ENCODE measurements around the gene EXOC4. TPM values are rescaled to one million over a fixed set of nuclear protein-coding genes. Genes with fewer than 3 reads are reported as not detected.

Gene EXOC4
- total RNA-seq, 2 experiments from 2014 or later, result 58.0 to 59.9 TPM

GRCh38 chr7:133504825-133505224, 251.9 kb downstream of the EXOC4 start:
- no peaks in the 10 kb centered on the region for H3K27me3 Mint-ChIP-seq
- no peaks in the 10 kb centered on the region for H3K9me3 ChIP-seq (ENCODE audit: control insufficient read depth in 1 of 2, insufficient read depth in 1 of 2, low read length in 2 of 2)
- H3K9me3 Mint-ChIP-seq, result no peaks in the 10 kb centered on the region
- ChIA-PET POLR2A (no interaction called here), CTCF (no interaction called here)
- H3K4me3 Mint-ChIP-seq, result no peak overlapping the region
- ATAC-seq (ENCODE audit: poor library complexity) (no peak), DNase-seq (no peak)
- no peaks in the 10 kb centered on the region for H3K4me1 ChIP-seq (ENCODE audit: insufficient read depth, low read length)
- no peaks in the 10 kb centered on the region for H3K36me3 ChIP-seq (ENCODE audit: insufficient read depth, low read length)
- no peaks in the 10 kb centered on the region for H3K27me3 ChIP-seq (ENCODE audit: control insufficient read depth in 1 of 2, insufficient read depth in 2 of 2, low read length in 2 of 2)
- H3K4me1 Mint-ChIP-seq (ENCODE audit: low read depth), result no peaks in the 10 kb centered on the region
- no peak overlapping the region for H3K27ac ChIP-seq (ENCODE audit: low read depth in 1 of 2, low read length in 2 of 2)
- H3K36me3 Mint-ChIP-seq (ENCODE audit: low read depth), result peaks cover 24% of the 10 kb centered on the region
- H3K27ac Mint-ChIP-seq, result no peak overlapping the region
- no peak for TF ChIP-seq CTCF (IDR thresholded peaks at IDR 0.05)
- H3K4me3 ChIP-seq (ENCODE audit: low read length), result no peak overlapping the region
- intact Hi-C loops (cut with DNase I, micrococcal nuclease), result no loop called here

- intact Hi-C loops (cut with DNase I, micrococcal nuclease), result no loop called here
- Histone ChIP-seq H3K27me3 (ENCODE audit: control insufficient read depth in 1 of 2, insufficient read depth in 2 of 2, low read length in 2 of 2) (no peaks in the 10 kb centered on the region), H3K4me3 (ENCODE audit: low read length) (no peak overlapping the region), H3K27ac (ENCODE audit: low read depth in 1 of 2, low read length in 2 of 2) (no peak overlapping the region), H3K9me3 (ENCODE audit: control insufficient read depth in 1 of 2, insufficient read depth in 1 of 2, low read length in 2 of 2) (peaks cover 4% of the 10 kb centered on the region in 2 experiments), H3K4me1 (ENCODE audit: insufficient read depth, low read length) (no peaks in the 10 kb centered on the region), H3K36me3 (ENCODE audit: insufficient read depth, low read length) (no peaks in the 10 kb centered on the region)
- H3K27ac Mint-ChIP-seq, result no peak overlapping the region
- DNase-seq (no peak), ATAC-seq (ENCODE audit: poor library complexity) (no peak)
- H3K9me3 Mint-ChIP-seq, result no peaks in the 10 kb centered on the region
- H3K4me3 Mint-ChIP-seq, result no peak overlapping the region
- TF ChIP-seq CTCF (IDR thresholded peaks at IDR 0.05), result no peak
- no peaks in the 10 kb centered on the region for H3K27me3 Mint-ChIP-seq
- no peaks in the 10 kb centered on the region for H3K4me1 Mint-ChIP-seq (ENCODE audit: low read depth)
- POLR2A ChIA-PET, result no interaction called here
- peaks cover 47% of the 10 kb centered on the region for H3K36me3 Mint-ChIP-seq (ENCODE audit: low read depth)
- CTCF ChIA-PET, result no interaction called here
Observed at GRCh38 chr7:133509822-133510221, 256.9 kb downstream of the EXOC4 start.

- CTCF ChIA-PET, result no interaction called here
- Histone ChIP-seq H3K36me3 (ENCODE audit: insufficient read depth, low read length) (no peaks in the 10 kb centered on the region), H3K4me1 (ENCODE audit: insufficient read depth, low read length) (no peaks in the 10 kb centered on the region), H3K9me3 (ENCODE audit: control insufficient read depth in 1 of 2, insufficient read depth in 1 of 2, low read length in 2 of 2) (peaks cover 4% of the 10 kb centered on the region in 2 experiments), H3K4me3 (ENCODE audit: low read length) (no peak overlapping the region), H3K27ac (ENCODE audit: low read depth in 1 of 2, low read length in 2 of 2) (no peak overlapping the region), H3K27me3 (ENCODE audit: control insufficient read depth in 1 of 2, insufficient read depth in 2 of 2, low read length in 2 of 2) (no peaks in the 10 kb centered on the region)
- intact Hi-C loops (cut with DNase I, micrococcal nuclease), result no loop called here
- DNase-seq, result no peak
- H3K4me1 Mint-ChIP-seq (ENCODE audit: low read depth), result no peaks in the 10 kb centered on the region
- no peak for ATAC-seq (ENCODE audit: poor library complexity)
- POLR2A ChIA-PET, result no interaction called here
- H3K27me3 Mint-ChIP-seq, result no peaks in the 10 kb centered on the region
- no peak overlapping the region for H3K27ac Mint-ChIP-seq
- peaks cover 47% of the 10 kb centered on the region for H3K36me3 Mint-ChIP-seq (ENCODE audit: low read depth)
- H3K4me3 Mint-ChIP-seq, result no peak overlapping the region
- TF ChIP-seq CTCF (IDR thresholded peaks at IDR 0.05), result no peak
- no peaks in the 10 kb centered on the region for H3K9me3 Mint-ChIP-seq
Observed at GRCh38 chr7:133510326-133511055, 257.6 kb downstream of the EXOC4 start.
